Hepatic stellate cell (primary cell): ENCODE data around the gene GYPC.
"Not testable (repeated sequence)": the region's sequence is repeated elsewhere in the genome, so short reads cannot be mapped to it uniquely, and the experiment has no call there.

Source experiments
- DNase-seq: peaks from one replicate; pipeline ENCODE4 v3.0.0; 2011; ENCODE audit warnings: low spot score

The GYPC gene, protein sequence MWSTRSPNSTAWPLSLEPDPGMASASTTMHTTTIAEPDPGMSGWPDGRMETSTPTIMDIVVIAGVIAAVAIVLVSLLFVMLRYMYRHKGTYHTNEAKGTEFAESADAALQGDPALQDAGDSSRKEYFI

GRCh38 chr2:126655500-126656430 is at the start of gene GYPC:
TSS of gene GYPC (plus strand) at chr2:126656158. CDS start at chr2:126656264, 106 bp downstream.
- peak; percentile 79 for DNase-seq

- no peak for DNase-seq
These were observed 41.3 kb upstream of the GYPC start for GRCh38 chr2:126614524-126615227.

GRCh38 chr2:126616606-126617069 is 39.3 kb upstream of the GYPC start:
- no peak for DNase-seq

DNA sequence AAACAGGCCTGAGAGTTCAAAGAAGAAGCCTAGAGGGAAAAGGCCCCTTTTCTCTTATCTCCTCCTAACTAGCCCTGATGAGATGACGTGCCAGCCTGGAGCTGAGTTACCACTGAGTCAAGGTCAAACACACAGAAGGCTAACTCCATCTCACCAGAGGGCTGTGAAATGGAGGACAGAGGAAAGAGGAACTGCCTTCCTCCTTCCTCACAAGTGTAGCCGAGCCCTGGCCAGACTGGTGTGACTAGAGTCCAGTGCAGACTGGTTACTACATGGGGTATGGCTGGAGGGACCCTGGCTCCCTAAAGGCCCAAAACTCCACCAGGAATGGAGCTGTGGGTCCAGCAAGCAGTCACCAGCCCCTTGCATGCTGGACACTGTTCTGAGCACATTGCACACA is 35.7 kb upstream of the GYPC start:
- no peak for DNase-seq

- DNase-seq = no peak
These were observed 33.0 kb upstream of the GYPC start for GRCh38 chr2:126623000-126623399.

GRCh38 chr2:126627643-126628042 is 28.3 kb upstream of the GYPC start:
- DNase-seq = no peak

DNA sequence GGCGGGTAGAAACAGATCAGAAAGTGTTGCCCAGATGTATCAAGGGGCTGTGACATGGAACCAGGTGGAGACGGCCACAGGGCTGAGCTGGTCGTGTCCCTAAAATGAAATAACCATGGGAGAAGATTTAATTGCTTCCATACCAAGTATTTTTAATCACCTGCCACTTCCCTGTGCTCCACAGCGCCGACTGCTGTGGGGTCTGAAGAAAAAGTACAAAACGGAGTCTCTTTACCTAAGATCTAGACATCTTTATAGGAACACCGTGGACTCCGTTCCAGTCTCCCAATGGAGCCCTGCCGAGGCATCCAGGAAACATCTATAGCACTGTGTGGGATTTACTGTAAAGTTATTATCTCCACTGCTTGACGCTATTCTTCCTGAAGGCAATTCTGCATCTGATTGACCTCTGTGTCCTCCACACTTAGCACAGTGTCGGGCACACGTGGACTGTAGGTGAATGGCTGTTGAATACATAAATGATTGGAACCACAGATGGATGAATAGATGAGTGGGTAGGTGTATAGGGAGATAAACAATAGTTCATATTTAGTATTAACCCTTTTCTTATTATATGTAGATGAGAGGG is 21.6 kb upstream of the GYPC start:
- no peak for DNase-seq

DNA sequence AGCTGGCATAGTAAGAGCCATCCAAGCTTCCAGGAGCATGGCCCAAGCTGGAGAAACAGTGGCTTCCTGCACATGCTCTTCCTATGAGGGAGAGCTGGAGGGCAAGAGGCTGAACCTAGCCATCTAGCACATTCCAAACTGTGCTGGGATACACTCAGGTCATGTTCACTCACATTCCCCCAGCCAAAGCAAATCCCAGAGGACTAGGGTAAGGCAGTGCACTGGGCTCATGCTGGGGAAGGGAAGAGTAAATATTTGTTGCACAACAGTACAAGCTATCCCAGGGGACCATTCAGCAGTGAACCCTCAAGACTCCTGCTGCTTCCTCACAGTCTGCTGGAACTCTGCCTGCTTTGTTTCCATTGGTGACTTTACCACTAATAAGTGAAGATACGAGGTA is 20.7 kb upstream of the GYPC start:
- peak; percentile 21 for DNase-seq

DNA sequence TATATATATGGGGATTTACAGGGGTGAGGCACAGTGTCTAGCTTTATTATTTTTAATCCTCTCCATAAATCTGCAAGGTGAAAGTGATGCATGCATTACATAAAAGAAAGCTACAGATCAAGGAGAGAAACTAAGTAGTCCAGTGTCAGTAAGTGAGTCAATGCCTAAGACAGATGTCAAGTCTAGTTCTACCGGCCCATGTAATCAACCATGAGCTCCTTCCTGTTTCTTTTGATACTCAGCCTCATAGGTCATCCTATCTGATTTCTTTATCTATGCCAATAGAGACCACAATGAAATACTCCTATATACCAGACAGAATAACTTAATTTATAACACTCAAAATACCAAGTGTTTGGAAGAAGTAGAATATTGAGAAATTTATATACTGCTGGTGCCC is 20.2 kb upstream of the GYPC start:
- DNase-seq = no peak

GRCh38 chr2:126637386-126637785 is 18.6 kb upstream of the GYPC start:
- no peak for DNase-seq

DNA sequence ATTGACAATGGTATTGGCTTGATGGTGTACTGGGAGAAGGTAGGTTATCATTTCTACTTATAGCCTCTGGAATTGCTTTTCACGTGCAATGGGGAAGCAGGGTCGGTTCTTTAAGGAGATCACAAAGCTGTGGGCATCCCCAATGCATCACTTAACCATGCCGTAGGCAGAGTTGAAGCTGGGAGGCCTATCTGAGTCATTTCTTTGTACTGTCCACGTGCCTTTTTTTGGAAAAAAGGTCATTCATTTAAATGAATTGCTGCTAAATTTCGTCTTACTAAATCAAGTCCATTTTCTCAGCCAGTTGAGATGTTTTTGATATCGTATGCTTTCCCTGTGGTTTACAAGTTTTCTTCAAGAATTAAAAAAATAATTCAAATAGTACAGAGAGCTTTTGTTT is 17.2 kb upstream of the GYPC start:
- no peak for DNase-seq

DNA sequence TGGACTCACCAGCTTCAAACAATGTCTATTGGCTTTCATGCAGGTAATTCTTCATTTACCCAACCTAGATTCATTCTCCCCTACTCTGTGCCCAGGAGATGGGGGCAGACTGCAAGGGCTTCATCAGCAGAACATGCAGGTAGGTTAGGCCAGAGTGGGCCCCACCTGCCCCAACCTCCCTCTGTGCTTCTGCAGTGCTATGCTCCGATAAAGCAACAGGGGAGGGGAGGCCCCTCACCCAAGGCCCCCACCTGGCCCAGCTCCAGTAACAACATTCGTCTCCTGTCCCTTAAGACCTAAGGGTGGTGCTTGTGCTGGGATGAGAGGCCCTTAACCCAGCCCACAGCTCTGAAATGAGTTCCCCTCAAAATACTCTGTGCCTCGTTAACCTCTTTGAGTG is 16.7 kb upstream of the GYPC start:
- no peak for DNase-seq

DNA sequence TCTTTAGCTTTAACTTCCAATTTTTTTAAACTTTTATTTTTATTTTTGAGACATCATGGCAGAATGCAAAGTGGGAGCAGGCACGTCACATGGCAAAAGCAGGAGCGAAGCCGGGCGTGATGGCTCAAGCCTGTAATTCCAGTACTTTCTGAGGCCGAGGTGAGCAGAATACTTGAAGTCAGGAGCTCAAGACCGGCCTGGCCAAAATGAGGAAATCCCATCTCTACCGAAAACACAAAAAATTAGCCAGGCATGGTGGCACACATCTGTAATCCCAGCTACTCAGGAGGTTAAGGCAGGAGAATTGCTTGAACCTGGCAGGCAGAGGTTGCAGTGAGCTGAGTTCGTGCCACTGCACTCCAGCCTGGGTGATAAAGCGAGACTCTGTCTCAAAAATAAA is 14.7 kb upstream of the GYPC start:
- DNase-seq = not testable (repeated sequence)

GRCh38 chr2:126642031-126642430 is 13.9 kb upstream of the GYPC start:
- DNase-seq = no peak

- no peak for DNase-seq
These were observed 12.5 kb upstream of the GYPC start for GRCh38 chr2:126643431-126643830.

- no peak for DNase-seq
These were observed 12.0 kb upstream of the GYPC start for GRCh38 chr2:126643972-126644371.

GRCh38 chr2:126644630-126645191 is 11.2 kb upstream of the GYPC start:
- no peak for DNase-seq

DNA sequence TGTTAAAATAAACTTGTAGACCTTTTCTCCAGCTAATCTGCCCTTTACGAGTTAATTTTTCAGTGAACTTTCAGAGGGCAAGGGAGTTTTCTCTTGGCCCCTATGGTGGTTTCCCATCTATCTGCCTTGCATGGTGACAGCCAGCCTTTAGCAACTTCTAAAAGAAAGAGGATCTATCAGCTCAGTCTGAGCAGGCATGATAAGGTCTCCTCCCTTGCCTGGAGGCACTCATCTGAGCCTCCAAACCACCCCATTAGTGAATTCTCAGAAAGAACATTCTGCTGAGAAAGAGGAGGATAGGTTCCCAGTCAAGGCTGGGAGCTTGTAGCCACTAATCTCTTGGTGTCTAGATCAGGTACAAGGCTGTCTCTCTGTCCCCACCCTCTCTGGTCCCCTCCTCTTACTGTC is 10.7 kb upstream of the GYPC start:
- DNase-seq = no peak

GRCh38 chr2:126646026-126646425 is 9.9 kb upstream of the GYPC start:
- no peak for DNase-seq

DNA sequence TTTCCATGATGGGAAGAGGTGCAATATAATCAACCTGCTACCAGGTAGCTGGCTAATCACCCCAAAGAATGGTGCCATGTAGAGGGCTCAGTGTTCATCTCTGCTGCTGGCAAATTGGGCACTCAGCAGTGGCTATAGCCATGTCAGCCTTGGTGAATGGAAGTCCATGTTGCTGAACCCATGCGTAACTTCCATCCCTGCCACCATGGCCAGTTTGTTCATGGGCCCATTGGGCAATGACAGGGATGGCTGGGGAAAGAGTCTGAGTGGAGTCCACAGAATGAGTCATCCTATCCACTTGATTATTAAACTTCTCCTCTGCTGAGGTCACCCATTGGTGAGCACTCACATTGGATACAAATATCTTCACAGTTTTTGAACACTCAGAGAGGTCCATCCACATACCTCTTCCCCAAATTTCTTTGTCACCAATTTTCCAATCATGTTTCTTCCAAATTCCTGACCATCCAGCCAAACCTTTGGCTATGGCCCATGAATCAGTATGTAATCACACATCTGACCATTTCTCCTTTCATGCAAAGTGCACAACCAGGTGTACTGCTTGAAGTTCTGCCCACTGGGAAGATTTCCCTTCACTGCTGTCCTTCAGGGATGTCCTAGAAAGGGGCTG is 8.1 kb upstream of the GYPC start:
- DNase-seq = not testable (repeated sequence)

DNA sequence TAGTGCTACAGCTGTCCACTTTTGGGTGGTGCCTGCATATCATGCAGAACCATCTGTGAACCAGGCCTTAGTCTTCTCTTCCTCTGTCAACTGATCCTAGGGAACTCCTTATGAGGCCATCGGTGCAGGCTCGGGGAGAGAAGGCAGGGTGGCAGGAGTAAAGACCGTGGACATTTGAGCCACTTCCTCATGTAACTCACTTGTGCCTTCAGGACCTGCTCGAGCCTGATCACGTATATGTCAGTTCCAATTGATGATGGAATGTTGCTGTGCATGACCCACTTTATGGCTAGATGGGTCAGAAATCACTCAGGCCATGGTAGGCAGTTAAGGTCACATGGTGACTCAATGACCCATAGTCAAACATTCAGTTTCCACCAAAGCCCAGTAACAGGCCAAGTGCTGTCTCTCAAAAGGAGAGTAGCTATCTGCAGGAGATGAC is 7.6 kb upstream of the GYPC start:
- DNase-seq = not testable (repeated sequence)

- no peak for DNase-seq
These were observed 6.9 kb upstream of the GYPC start for GRCh38 chr2:126649101-126649500.
